Activated CD8-positive, alpha-beta memory T cell treated with anti-CD3 and anti-CD28 coated beads, Interleukin-2, amount 50 U/mL, for 1 hour (primary cell): ENCODE results near the gene MAPK7.

Experiments used
- DNase-seq: peaks from one replicate; pipeline ENCODE4 v3.0.0-alpha.2; 2020; ENCODE audit errors: extremely low read depth

MAPK7 gene

GRCh38 chr17:19401321-19402010, 23.2 kb downstream of the MAPK7 start:
- no peak for DNase-seq

GRCh38 chr17:19402171-19402570, 23.9 kb downstream of the MAPK7 start:
- DNase-seq: no peak

GRCh38 chr17:19403021-19403420, 24.7 kb downstream of the MAPK7 start:
- no peak for DNase-seq

GRCh38 chr17:19404264-19404663, 26.0 kb downstream of the MAPK7 start:
- no peak for DNase-seq

GRCh38 chr17:19405114-19405513, 26.8 kb downstream of the MAPK7 start:
- DNase-seq: no peak

- DNase-seq: no peak
These were observed 29.5 kb downstream of the MAPK7 start for GRCh38 chr17:19407601-19408345.

GRCh38 chr17:19408346-19408710, 30.0 kb downstream of the MAPK7 start:
- DNase-seq: no peak

GRCh38 chr17:19409066-19409465, 30.8 kb downstream of the MAPK7 start:
- DNase-seq: no peak

- no peak for DNase-seq
These were observed 31.2 kb downstream of the MAPK7 start for GRCh38 chr17:19409509-19409908.

- DNase-seq: no peak
These were observed 31.8 kb downstream of the MAPK7 start for GRCh38 chr17:19410091-19410490.

- DNase-seq: no peak
These were observed 32.8 kb downstream of the MAPK7 start, which contains the start of gene RNF112 for GRCh38 chr17:19410875-19411620. Gene RNF112 (plus strand): TSS chr17:19411232. CDS start chr17:19411409, 177 bp downstream.

GRCh38 chr17:19411631-19412030, 33.3 kb downstream of the MAPK7 start:
- DNase-seq: no peak

- no peak for DNase-seq
These were observed 34.2 kb downstream of the MAPK7 start for GRCh38 chr17:19412510-19412909.

GRCh38 chr17:19412984-19413383, 34.7 kb downstream of the MAPK7 start:
- no peak for DNase-seq

GRCh38 chr17:19413761-19414160, 35.5 kb downstream of the MAPK7 start:
- DNase-seq: no peak

- DNase-seq: no peak
These were observed 36.3 kb downstream of the MAPK7 start for GRCh38 chr17:19414396-19415280.

- no peak for DNase-seq
These were observed 37.0 kb downstream of the MAPK7 start for GRCh38 chr17:19415311-19415710.

- no peak for DNase-seq
These were observed 37.8 kb downstream of the MAPK7 start for GRCh38 chr17:19415806-19416775.

- DNase-seq: no peak
These were observed 39.3 kb downstream of the MAPK7 start for GRCh38 chr17:19417611-19418010.

GRCh38 chr17:19418251-19418992, 40.1 kb downstream of the MAPK7 start:
- no peak for DNase-seq
